ENCODE measurements around the gene PRKCA.
"Not testable (repeated sequence)": the region's sequence is repeated elsewhere in the genome, so short reads cannot be mapped to it uniquely, and the experiment has no call there.

PRKCA gene

DNA sequence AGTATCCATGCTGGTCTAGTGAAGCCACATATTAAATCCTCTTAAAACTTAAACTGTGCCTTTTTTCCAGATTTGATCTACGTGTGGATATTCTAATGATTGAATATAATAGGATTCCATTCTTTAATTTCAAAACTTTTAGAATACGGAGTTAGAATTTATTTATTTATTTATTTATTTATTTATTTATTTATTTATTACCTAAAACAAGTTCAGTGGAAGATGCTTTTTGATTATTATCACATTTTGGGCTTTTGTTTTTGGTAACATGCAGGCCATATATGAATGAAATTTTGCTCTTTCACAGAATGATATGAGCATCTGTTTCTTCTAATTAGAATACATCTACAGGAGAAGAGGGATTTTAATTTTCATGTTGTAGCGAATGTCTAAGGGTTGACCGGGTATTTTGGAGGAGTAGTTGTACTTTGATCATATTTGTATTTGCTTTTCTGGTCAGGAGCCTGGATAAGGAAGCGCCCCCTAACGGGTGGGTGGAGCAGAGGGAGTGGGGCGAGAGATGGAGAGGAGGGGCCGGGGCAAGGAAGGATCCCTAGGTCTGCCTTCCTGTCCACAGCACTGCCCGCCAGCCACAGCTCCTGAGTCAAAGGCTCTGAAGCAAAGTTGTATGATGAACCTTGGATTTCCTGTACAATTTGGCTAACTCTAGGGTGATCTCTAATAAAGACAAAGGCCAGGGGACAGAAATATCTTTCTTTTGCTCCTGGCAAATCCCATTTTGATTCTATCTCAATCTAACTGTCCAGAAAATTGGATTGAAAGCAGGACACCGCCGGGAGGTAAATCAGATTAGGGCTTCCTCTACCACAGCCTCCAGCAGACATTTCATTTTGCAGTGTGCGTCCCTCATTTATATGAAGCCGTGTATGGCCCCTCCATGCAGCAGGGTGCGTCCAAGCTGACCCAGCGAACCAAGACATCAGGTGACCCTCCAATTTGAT is 149.1 kb downstream of the PRKCA start:
- Histone ChIP-seq H4K91ac (ENCODE audit: low read depth, low read length, poor library complexity) (no peak overlapping the region), H2AK5ac (ENCODE audit: low read depth, low read length) (no peak overlapping the region), H4K8ac (ENCODE audit: low read depth, low read length) (no peak overlapping the region), H2BK15ac (ENCODE audit: low read length) (no peak overlapping the region), H3K36me3 (replicated peaks in 1 of 2; ENCODE audit: control insufficient read depth in 2 of 2, insufficient read depth in 2 of 2, low read length in 2 of 2) (no peaks in the 10 kb centered on the region), H3K23ac (ENCODE audit: low read depth, low read length, poor library complexity) (no peak overlapping the region), H2BK12ac (ENCODE audit: low read length) (no peak overlapping the region), H3K18ac (ENCODE audit: low read length) (no peak overlapping the region), H3K4me2 (ENCODE audit: insufficient read depth, low read length, poor library complexity, severe bottlenecking) (no peak overlapping the region), H2BK5ac (ENCODE audit: low read length) (no peak overlapping the region), H3K14ac (ENCODE audit: low read length) (no peak overlapping the region), H3K4me1 (ENCODE audit: control insufficient read depth in 2 of 2, insufficient read depth in 1 of 2, low read depth in 1 of 2, low read length in 2 of 2) (no peaks in the 10 kb centered on the region), H3K9ac (ENCODE audit: low read depth, low read length, poor library complexity) (no peak overlapping the region), H2BK120ac (ENCODE audit: low read depth, low read length) (no peak overlapping the region), H2AFZ (ENCODE audit: low read length) (no peak overlapping the region), H3K79me1 (ENCODE audit: low read depth, low read length) (no peaks in the 10 kb centered on the region), H3K9me3 (replicated peaks in 1 of 2; ENCODE audit: control insufficient read depth in 2 of 2, insufficient read depth in 1 of 2, low read depth in 1 of 2, low read length in 2 of 2) (no peaks in the 10 kb centered on the region), H3K27me3 (ENCODE audit: control insufficient read depth in 3 of 3, insufficient read depth in 3 of 3, low read depth in 1 of 3, low read length in 3 of 3) (no peaks in the 10 kb centered on the region), H3K4ac (ENCODE audit: low read length) (no peak overlapping the region), H3K4me3 (ENCODE audit: low read length in 2 of 2) (no peak overlapping the region), H3K27ac (replicated peaks; ENCODE audit: low read length) (no peak overlapping the region)
- WGBS, 2 donors (ENCODE audit: extremely low coverage in 2 of 2, insufficient read length in 2 of 2, insufficient replicate concordance in 1 of 2): no CpG with 5 or more reads among the region's 15 CpGs
- no peak for DNase-seq (ENCODE audit: low spot score)

DNA sequence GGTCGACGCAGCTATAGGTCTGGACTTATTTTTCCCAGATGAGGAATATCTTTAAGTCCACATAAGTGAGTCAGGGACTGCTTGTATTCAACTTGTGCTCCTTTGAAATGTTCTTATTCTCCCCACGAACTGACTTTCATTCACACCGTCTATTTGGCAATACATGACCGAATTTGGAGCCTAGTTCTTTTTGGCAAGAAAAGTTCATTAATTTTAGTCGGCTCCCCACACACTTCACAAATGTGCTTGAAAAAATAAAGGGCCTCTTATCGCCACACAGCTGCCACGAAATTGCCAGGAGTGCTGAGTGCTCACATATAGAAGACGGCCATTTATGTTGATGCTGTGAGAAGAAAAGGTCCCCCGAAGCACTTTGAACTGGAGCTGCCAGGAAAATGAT is 152.6 kb downstream of the PRKCA start:
- no peaks in the 10 kb centered on the region for H3K4me1 ChIP-seq (ENCODE audit: control insufficient read depth in 2 of 2, insufficient read depth in 1 of 2, low read depth in 1 of 2, low read length in 2 of 2)

DNA sequence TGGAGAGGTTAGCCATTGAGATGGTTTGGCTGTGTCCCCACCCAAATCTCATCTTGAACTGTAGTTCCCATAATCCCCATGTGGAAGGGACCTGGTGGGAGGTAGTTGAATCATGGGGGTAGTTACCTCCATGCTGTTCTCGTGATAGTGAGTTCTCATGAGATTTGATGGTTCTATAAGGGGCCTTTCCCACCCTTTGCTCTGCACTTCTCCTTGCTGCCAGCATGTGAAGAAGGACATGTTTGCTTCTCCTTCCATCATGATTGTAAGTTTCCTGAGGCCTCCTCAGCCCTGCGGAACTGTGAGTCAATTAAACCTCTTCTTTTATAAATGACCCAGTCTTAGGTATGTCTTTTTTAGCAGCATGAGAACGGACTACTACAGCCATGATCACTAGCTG is 155.1 kb downstream of the PRKCA start:
- not testable (repeated sequence) for H3K36me3 ChIP-seq (replicated peaks in 1 of 2; ENCODE audit: control insufficient read depth in 2 of 2, insufficient read depth in 2 of 2, low read length in 2 of 2); H2AFZ ChIP-seq (ENCODE audit: low read length); H2BK120ac ChIP-seq (ENCODE audit: low read depth, low read length); H3K23ac ChIP-seq (ENCODE audit: low read depth, low read length, poor library complexity); DNase-seq (ENCODE audit: low spot score); H3K4me1 ChIP-seq (ENCODE audit: control insufficient read depth in 2 of 2, insufficient read depth in 1 of 2, low read depth in 1 of 2, low read length in 2 of 2); H2AK5ac ChIP-seq (ENCODE audit: low read depth, low read length); H4K91ac ChIP-seq (ENCODE audit: low read depth, low read length, poor library complexity); H3K9me3 ChIP-seq (replicated peaks in 1 of 2; ENCODE audit: control insufficient read depth in 2 of 2, insufficient read depth in 1 of 2, low read depth in 1 of 2, low read length in 2 of 2); H2BK15ac ChIP-seq (ENCODE audit: low read length); H2BK12ac ChIP-seq (ENCODE audit: low read length); H3K27me3 ChIP-seq (ENCODE audit: control insufficient read depth in 3 of 3, insufficient read depth in 3 of 3, low read depth in 1 of 3, low read length in 3 of 3); H2BK5ac ChIP-seq (ENCODE audit: low read length); H3K4ac ChIP-seq (ENCODE audit: low read length); H3K14ac ChIP-seq (ENCODE audit: low read length); H3K79me1 ChIP-seq (ENCODE audit: low read depth, low read length); H4K8ac ChIP-seq (ENCODE audit: low read depth, low read length); H3K4me2 ChIP-seq (ENCODE audit: insufficient read depth, low read length, poor library complexity, severe bottlenecking); H3K9ac ChIP-seq (ENCODE audit: low read depth, low read length, poor library complexity); H3K18ac ChIP-seq (ENCODE audit: low read length); H3K27ac ChIP-seq (replicated peaks; ENCODE audit: low read length); H3K4me3 ChIP-seq (ENCODE audit: low read length in 2 of 2)
- no CpG with 5 or more reads among the region's 3 CpGs for WGBS, 2 donors (ENCODE audit: extremely low coverage in 2 of 2, insufficient read length in 2 of 2, insufficient replicate concordance in 1 of 2)

More for the DNA sequence above, 152.6 kb downstream of the PRKCA start:
- WGBS, 2 donors (ENCODE audit: extremely low coverage in 2 of 2, insufficient read length in 2 of 2, insufficient replicate concordance in 1 of 2): no CpG with 5 or more reads among the region's 10 CpGs
- Histone ChIP-seq H2BK5ac (ENCODE audit: low read length) (no peak overlapping the region), H3K14ac (ENCODE audit: low read length) (no peak overlapping the region), H4K8ac (ENCODE audit: low read depth, low read length) (no peak overlapping the region), H3K9me3 (replicated peaks in 1 of 2; ENCODE audit: control insufficient read depth in 2 of 2, insufficient read depth in 1 of 2, low read depth in 1 of 2, low read length in 2 of 2) (no peaks in the 10 kb centered on the region), H3K18ac (ENCODE audit: low read length) (no peak overlapping the region), H3K4me3 (ENCODE audit: low read length in 2 of 2) (no peak overlapping the region), H3K36me3 (replicated peaks in 1 of 2; ENCODE audit: control insufficient read depth in 2 of 2, insufficient read depth in 2 of 2, low read length in 2 of 2) (no peaks in the 10 kb centered on the region), H2BK15ac (ENCODE audit: low read length) (no peak overlapping the region), H2BK120ac (ENCODE audit: low read depth, low read length) (no peak overlapping the region), H3K4me2 (ENCODE audit: insufficient read depth, low read length, poor library complexity, severe bottlenecking) (no peak overlapping the region), H4K91ac (ENCODE audit: low read depth, low read length, poor library complexity) (no peak overlapping the region), H3K9ac (ENCODE audit: low read depth, low read length, poor library complexity) (no peak overlapping the region), H3K27me3 (ENCODE audit: control insufficient read depth in 3 of 3, insufficient read depth in 3 of 3, low read depth in 1 of 3, low read length in 3 of 3) (no peaks in the 10 kb centered on the region), H3K27ac (replicated peaks; ENCODE audit: low read length) (no peak overlapping the region), H3K4ac (ENCODE audit: low read length) (no peak overlapping the region), H2AFZ (ENCODE audit: low read length) (no peak overlapping the region), H2AK5ac (ENCODE audit: low read depth, low read length) (no peak overlapping the region), H3K23ac (ENCODE audit: low read depth, low read length, poor library complexity) (no peak overlapping the region), H3K79me1 (ENCODE audit: low read depth, low read length) (no peaks in the 10 kb centered on the region), H2BK12ac (ENCODE audit: low read length) (no peak overlapping the region)
- no peak for DNase-seq (ENCODE audit: low spot score)

DNA sequence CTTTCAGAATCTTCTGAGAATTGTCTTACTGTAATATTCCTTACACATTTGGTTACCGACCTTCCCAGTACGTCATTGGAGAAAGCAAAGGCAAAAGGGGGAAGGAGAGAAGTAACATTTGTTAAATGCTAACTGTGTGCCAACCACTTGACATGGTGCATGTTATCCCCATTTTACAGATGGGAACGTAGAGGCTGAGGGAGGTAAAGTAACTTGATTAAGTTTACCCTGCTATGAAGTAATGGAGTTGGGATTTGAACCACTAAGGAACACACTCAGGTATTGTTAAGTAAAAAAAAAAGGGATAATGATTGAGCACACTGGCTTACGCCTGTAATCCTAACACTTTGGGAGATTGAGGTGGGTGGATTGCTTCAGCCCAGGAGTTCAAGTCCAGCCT is 156.4 kb downstream of the PRKCA start:
- no CpG with 5 or more reads among the region's 4 CpGs for WGBS, 2 donors (ENCODE audit: extremely low coverage in 2 of 2, insufficient read length in 2 of 2, insufficient replicate concordance in 1 of 2)

More for the DNA sequence above, 156.4 kb downstream of the PRKCA start:
- H2BK12ac ChIP-seq (ENCODE audit: low read length): no peak overlapping the region
- H3K4me1 ChIP-seq (ENCODE audit: control insufficient read depth in 2 of 2, insufficient read depth in 1 of 2, low read depth in 1 of 2, low read length in 2 of 2): peaks cover 0 to 2% of the 10 kb centered on the region in 2 donors
- H3K79me1 ChIP-seq (ENCODE audit: low read depth, low read length): no peaks in the 10 kb centered on the region
- no peaks in the 10 kb centered on the region for H3K36me3 ChIP-seq (replicated peaks in 1 of 2; ENCODE audit: control insufficient read depth in 2 of 2, insufficient read depth in 2 of 2, low read length in 2 of 2)
- no peak overlapping the region for H4K91ac ChIP-seq (ENCODE audit: low read depth, low read length, poor library complexity)
- H3K4me2 ChIP-seq (ENCODE audit: insufficient read depth, low read length, poor library complexity, severe bottlenecking): no peak overlapping the region
- H4K8ac ChIP-seq (ENCODE audit: low read depth, low read length): no peak overlapping the region
- H3K14ac ChIP-seq (ENCODE audit: low read length): no peak overlapping the region
- H2BK15ac ChIP-seq (ENCODE audit: low read length): no peak overlapping the region
- no peak overlapping the region for H3K9ac ChIP-seq (ENCODE audit: low read depth, low read length, poor library complexity)
- no peak overlapping the region for H3K4me3 ChIP-seq (ENCODE audit: low read length in 2 of 2)
- no peak overlapping the region for H3K4ac ChIP-seq (ENCODE audit: low read length)
- H3K23ac ChIP-seq (ENCODE audit: low read depth, low read length, poor library complexity): no peak overlapping the region
- H2BK120ac ChIP-seq (ENCODE audit: low read depth, low read length): no peak overlapping the region
- H2BK5ac ChIP-seq (ENCODE audit: low read length): no peak overlapping the region
- DNase-seq (ENCODE audit: low spot score): no peak
- H3K27ac ChIP-seq (replicated peaks; ENCODE audit: low read length): no peak overlapping the region
- H3K18ac ChIP-seq (ENCODE audit: low read length): no peak overlapping the region
- H3K9me3 ChIP-seq (replicated peaks in 1 of 2; ENCODE audit: control insufficient read depth in 2 of 2, insufficient read depth in 1 of 2, low read depth in 1 of 2, low read length in 2 of 2): no peaks in the 10 kb centered on the region
- H2AFZ ChIP-seq (ENCODE audit: low read length): no peak overlapping the region
- H2AK5ac ChIP-seq (ENCODE audit: low read depth, low read length): no peak overlapping the region
- H3K27me3 ChIP-seq (ENCODE audit: control insufficient read depth in 3 of 3, insufficient read depth in 3 of 3, low read depth in 1 of 3, low read length in 3 of 3): no peaks in the 10 kb centered on the region

Data from neuronal stem cell (in vitro differentiated cells).